HepG2 (cell line): ENCODE data around the gene ZBTB45. TPM values are rescaled to one million over a fixed set of nuclear protein-coding genes. Genes with fewer than 3 reads are reported as not detected.

Experiments
- ZEB1 ChIP-seq: IDR thresholded peaks from 2 replicates; pipeline ENCODE4 v1.6.1; 2012; ENCODE audit warnings: mild to moderate bottlenecking, low read depth, inconsistent platforms; ENCODE audit not compliant: insufficient replicate concordance
- ZNF660 ChIP-seq: sonication (generic); formaldehyde crosslinking; IDR thresholded peaks from 2 replicates; pipeline ENCODE4 v1.5.1; 2020; ENCODE audit warnings: mild to moderate bottlenecking, low read depth, missing genetic modification reagents, borderline replicate concordance
- ZNF720 ChIP-seq: sonication (generic); formaldehyde crosslinking; IDR thresholded peaks from 2 replicates; pipeline ENCODE4 v1.4.0; 2020; ENCODE audit warnings: missing genetic modification reagents
- ZNF792 ChIP-seq: IDR thresholded peaks from 2 replicates; pipeline ENCODE4 v1.6.1; 2016
- polyA plus RNA-seq, 8 experiments: library from polyadenylated mRNA; depleted of rRNA in 3 of 8; stranded (reverse) in 7 of 8; unstranded in 1 of 8; fragments of >200 nt; fragmentation: Illumina TruSeq in 4 of 8; extraction: Trizol in 4 of 8; gene quantifications; 2 replicates each; pipeline versions ENCODE4 v1.2.1 to v1.2.3, GENCODE V29; 2011 to 2016; ENCODE audit warnings: low read depth in 4 of 8, missing spikeins in 1 of 8, mixed read lengths in 1 of 8; ENCODE audit not compliant: insufficient read depth in 1 of 8
- total RNA-seq, 5 experiments: library from RNA; depleted of rRNA; stranded (reverse); fragments of >200 nt; fragmentation: Illumina TruSeq; extraction: Trizol; gene quantifications; 2 replicates each; pipeline ENCODE4 v1.2.3, GENCODE V29; 2016; ENCODE audit warnings: low read depth in 1 of 5
- TF ChIP-seq, protein P1 (sequence below): sonication (generic); formaldehyde crosslinking; IDR thresholded peaks from 2 replicates; pipeline ENCODE4 v1.8.1; 2022; ENCODE audit warnings: low read depth, mild to moderate bottlenecking, missing genetic modification reagents
- TF ChIP-seq, protein P2 (sequence below): sonication (generic); formaldehyde crosslinking; IDR thresholded peaks from 2 replicates; pipeline ENCODE4 v1.8.1; 2023; ENCODE audit warnings: mild to moderate bottlenecking, inconsistent platforms, moderate library complexity, missing genetic modification reagents, borderline replicate concordance
- TF ChIP-seq, protein P3 (sequence below), 2 experiments: sonication (generic) in 1 of 2; formaldehyde crosslinking in 1 of 2; IDR thresholded peaks; 2 replicates each; pipeline versions ENCODE4 v1.5.1 to v1.6.1; 2011 to 2020; ENCODE audit warnings: borderline replicate concordance in 1 of 2, low read depth in 1 of 2, low read length in 1 of 2, mild to moderate bottlenecking in 1 of 2, missing genetic modification reagents in 1 of 2, moderate library complexity in 1 of 2
- TF ChIP-seq, protein P4 (sequence below): sonication (generic); formaldehyde crosslinking; IDR thresholded peaks from 2 replicates; pipeline ENCODE4 v1.4.0; 2020; ENCODE audit warnings: missing genetic modification reagents, borderline replicate concordance
- TF ChIP-seq, protein P5 (sequence below): sonication (generic); formaldehyde crosslinking; IDR thresholded peaks from 2 replicates; pipeline ENCODE4 v1.8.0; 2022; ENCODE audit warnings: mild to moderate bottlenecking, missing genetic modification reagents, borderline replicate concordance
- TF ChIP-seq, protein P6 (sequence below): IDR thresholded peaks from 2 replicates; pipeline ENCODE4 v1.6.1; 2016; ENCODE audit warnings: low read depth, missing genetic modification reagents, missing compliant biosample characterization

ZBTB45 gene
- total and polyA plus RNA-seq, 2 of the 13 experiments (the other 11 are each of a cell fraction or from before 2014, with no cell fraction given): 3.0 to 3.7 TPM

DNA sequence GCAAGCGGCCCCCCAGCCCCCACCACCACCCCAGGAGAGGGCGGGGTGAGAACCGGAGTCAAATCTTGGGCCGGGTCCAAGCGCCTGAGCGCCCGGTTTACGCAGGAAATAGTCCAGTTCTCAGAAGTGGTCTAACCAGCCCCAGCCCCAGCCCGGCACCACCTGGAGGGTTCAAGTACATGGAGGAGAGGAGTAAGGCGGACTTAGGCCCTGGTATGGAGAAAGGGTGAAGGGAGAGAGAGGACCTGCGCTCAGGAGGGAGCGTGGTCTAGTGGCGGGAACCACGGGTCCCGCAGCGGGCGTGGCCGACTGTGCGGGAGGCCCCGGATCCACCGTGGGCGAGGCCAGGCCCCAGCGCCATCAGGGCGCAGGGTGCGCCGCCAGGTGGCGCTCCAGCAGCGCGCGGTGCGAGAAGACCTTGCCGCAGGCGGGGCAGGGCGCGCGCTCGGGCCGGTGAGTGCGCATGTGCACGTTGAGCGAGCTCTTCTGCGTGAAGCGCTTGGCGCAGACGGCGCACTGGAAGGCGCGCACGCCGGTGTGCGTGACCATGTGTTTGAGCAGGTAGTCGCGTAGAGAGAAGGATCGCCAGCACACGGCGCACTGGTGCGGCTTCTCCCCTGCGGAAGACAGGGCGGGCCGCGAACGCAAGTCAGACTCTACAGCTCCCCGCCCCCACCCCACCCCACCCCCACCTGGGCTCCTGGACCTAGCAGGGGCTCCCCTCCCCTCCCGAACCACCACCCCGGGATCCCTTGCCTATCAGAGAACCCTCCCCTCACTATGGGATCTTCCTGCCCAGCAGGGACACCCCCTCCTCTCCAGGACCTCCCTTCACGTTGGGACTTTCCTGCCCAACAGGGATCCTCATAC lies 5.7 kb downstream of the ZBTB45 start (continued):
- TF ChIP-seq, protein P1, sequence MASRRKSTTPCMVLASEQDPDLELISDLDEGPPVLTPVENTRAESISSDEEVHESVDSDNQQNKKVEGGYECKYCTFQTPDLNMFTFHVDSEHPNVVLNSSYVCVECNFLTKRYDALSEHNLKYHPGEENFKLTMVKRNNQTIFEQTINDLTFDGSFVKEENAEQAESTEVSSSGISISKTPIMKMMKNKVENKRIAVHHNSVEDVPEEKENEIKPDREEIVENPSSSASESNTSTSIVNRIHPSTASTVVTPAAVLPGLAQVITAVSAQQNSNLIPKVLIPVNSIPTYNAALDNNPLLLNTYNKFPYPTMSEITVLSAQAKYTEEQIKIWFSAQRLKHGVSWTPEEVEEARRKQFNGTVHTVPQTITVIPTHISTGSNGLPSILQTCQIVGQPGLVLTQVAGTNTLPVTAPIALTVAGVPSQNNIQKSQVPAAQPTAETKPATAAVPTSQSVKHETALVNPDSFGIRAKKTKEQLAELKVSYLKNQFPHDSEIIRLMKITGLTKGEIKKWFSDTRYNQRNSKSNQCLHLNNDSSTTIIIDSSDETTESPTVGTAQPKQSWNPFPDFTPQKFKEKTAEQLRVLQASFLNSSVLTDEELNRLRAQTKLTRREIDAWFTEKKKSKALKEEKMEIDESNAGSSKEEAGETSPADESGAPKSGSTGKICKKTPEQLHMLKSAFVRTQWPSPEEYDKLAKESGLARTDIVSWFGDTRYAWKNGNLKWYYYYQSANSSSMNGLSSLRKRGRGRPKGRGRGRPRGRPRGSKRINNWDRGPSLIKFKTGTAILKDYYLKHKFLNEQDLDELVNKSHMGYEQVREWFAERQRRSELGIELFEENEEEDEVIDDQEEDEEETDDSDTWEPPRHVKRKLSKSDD (CRISPR knock-in tag): peak; percentile 80
- 0 out of 2 replicates have a peak, but pooled peaks have one; percentile 27 for TF ChIP-seq ZNF792
- TF ChIP-seq, protein P2, sequence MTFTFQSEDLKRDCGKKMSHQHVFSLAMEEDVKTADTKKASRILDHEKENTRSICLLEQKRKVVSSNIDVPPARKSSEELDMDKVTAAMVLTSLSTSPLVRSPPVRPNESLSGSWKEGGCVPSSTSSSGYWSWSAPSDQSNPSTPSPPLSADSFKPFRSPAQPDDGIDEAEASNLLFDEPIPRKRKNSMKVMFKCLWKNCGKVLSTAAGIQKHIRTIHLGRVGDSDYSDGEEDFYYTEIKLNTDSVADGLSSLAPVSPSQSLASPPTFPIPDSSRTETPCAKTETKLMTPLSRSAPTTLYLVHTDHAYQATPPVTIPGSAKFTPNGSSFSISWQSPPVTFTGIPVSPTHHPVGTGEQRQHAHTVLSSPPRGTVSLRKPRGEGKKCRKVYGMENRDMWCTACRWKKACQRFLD: peak; percentile 92; the same call in 1 of the 2 replicates
- TF ChIP-seq, protein P3, sequence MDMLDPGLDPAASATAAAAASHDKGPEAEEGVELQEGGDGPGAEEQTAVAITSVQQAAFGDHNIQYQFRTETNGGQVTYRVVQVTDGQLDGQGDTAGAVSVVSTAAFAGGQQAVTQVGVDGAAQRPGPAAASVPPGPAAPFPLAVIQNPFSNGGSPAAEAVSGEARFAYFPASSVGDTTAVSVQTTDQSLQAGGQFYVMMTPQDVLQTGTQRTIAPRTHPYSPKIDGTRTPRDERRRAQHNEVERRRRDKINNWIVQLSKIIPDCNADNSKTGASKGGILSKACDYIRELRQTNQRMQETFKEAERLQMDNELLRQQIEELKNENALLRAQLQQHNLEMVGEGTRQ (IDR thresholded peaks at IDR 0.05; ENCODE audit: low read depth, low read length): no peak
- TF ChIP-seq, protein P3 (CRISPR knock-in tag; IDR thresholded peaks at IDR 0.05; ENCODE audit: borderline replicate concordance): no peak
- TF ChIP-seq, protein P4, sequence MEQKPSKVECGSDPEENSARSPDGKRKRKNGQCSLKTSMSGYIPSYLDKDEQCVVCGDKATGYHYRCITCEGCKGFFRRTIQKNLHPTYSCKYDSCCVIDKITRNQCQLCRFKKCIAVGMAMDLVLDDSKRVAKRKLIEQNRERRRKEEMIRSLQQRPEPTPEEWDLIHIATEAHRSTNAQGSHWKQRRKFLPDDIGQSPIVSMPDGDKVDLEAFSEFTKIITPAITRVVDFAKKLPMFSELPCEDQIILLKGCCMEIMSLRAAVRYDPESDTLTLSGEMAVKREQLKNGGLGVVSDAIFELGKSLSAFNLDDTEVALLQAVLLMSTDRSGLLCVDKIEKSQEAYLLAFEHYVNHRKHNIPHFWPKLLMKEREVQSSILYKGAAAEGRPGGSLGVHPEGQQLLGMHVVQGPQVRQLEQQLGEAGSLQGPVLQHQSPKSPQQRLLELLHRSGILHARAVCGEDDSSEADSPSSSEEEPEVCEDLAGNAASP (CRISPR knock-in tag): 0 out of 2 replicates have a peak, but pooled peaks have one; percentile 60
- TF ChIP-seq, protein P5, sequence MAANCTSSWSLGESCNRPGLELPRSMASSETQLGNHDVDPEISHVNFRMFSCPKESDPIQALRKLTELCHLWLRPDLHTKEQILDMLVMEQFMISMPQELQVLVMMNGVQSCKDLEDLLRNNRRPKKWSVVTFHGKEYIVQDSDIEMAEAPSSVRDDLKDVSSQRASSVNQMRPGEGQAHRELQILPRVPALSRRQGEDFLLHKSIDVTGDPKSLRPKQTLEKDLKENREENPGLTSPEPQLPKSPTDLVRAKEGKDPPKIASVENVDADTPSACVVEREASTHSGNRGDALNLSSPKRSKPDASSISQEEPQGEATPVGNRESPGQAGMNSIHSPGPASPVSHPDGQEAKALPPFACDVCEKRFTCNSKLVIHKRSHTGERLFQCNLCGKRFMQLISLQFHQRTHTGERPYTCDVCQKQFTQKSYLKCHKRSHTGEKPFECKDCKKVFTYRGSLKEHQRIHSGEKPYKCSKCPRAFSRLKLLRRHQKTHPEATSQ (CRISPR knock-in tag): no peak
- no peak for TF ChIP-seq ZEB1
- no peak for TF ChIP-seq ZNF720 (CRISPR knock-in tag)
- TF ChIP-seq ZNF660 (CRISPR knock-in tag): no peak
- TF ChIP-seq, protein P6, sequence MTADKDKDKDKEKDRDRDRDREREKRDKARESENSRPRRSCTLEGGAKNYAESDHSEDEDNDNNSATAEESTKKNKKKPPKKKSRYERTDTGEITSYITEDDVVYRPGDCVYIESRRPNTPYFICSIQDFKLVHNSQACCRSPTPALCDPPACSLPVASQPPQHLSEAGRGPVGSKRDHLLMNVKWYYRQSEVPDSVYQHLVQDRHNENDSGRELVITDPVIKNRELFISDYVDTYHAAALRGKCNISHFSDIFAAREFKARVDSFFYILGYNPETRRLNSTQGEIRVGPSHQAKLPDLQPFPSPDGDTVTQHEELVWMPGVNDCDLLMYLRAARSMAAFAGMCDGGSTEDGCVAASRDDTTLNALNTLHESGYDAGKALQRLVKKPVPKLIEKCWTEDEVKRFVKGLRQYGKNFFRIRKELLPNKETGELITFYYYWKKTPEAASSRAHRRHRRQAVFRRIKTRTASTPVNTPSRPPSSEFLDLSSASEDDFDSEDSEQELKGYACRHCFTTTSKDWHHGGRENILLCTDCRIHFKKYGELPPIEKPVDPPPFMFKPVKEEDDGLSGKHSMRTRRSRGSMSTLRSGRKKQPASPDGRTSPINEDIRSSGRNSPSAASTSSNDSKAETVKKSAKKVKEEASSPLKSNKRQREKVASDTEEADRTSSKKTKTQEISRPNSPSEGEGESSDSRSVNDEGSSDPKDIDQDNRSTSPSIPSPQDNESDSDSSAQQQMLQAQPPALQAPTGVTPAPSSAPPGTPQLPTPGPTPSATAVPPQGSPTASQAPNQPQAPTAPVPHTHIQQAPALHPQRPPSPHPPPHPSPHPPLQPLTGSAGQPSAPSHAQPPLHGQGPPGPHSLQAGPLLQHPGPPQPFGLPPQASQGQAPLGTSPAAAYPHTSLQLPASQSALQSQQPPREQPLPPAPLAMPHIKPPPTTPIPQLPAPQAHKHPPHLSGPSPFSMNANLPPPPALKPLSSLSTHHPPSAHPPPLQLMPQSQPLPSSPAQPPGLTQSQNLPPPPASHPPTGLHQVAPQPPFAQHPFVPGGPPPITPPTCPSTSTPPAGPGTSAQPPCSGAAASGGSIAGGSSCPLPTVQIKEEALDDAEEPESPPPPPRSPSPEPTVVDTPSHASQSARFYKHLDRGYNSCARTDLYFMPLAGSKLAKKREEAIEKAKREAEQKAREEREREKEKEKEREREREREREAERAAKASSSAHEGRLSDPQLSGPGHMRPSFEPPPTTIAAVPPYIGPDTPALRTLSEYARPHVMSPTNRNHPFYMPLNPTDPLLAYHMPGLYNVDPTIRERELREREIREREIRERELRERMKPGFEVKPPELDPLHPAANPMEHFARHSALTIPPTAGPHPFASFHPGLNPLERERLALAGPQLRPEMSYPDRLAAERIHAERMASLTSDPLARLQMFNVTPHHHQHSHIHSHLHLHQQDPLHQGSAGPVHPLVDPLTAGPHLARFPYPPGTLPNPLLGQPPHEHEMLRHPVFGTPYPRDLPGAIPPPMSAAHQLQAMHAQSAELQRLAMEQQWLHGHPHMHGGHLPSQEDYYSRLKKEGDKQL: 0 out of 2 replicates have a peak, but pooled peaks have one; percentile 35
